ENCODE measurements around the gene LRP3. TPM values are rescaled to one million over a fixed set of nuclear protein-coding genes. Genes with fewer than 3 reads are reported as not detected.

Gene LRP3
- total and polyA plus RNA-seq, 2 experiments from 2014 or later: 3.5 to 62.7 TPM

DNA sequence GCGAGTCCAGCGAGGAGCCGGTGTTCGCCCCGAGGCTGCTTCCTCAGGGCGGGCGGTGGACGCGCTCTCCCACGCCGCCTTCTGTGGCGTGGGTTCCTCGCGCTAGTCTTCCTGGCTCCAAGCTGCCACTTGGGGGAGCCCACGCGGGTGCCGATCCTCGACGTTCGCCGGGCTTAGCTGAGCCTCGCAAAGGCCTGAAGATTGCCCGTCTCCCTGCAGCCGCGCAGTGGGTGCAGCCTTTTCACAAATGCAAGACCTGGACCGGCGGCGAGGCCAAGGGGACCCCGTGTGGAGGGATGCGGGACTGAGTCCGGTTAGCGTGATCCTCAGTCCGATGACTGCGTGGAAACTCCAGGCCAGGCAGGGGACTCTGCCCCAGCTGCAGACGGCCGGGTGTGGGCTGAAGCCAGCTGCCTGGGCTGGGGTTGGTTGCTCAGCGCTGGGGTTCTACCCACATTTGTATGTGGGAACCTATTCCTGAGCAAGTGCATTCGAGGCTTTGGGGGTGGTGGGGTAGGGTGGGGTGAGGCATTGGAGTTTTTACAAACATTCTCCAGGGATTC lies 16.6 kb upstream of the LRP3 start:
- Histone ChIP-seq H4K20me1 (replicated peaks; ENCODE audit: insufficient read depth) (peaks cover 4% of the 10 kb centered on the region; the same call in 1 of the 2 replicates), H3K4me2 (peak overlapping the region; percentile 95), H3K9me2 (ENCODE audit: insufficient read depth) (no peaks in the 10 kb centered on the region), H3K36me3 (ENCODE audit: insufficient read depth) (no peaks in the 10 kb centered on the region), H2AFZ (peak overlapping the region; percentile 93), H3K27ac (ENCODE audit: low read depth) (no peak overlapping the region), H3F3A (replicated peaks; ENCODE audit: low read depth) (peaks cover 5% of the 10 kb centered on the region; the same call in 1 of the 2 replicates), H3K4me1 (ENCODE audit: insufficient read depth) (peaks cover 5% of the 10 kb centered on the region), H3K79me2 (replicated peaks; ENCODE audit: insufficient read depth) (no peaks in the 10 kb centered on the region; the same call in 1 of the 2 replicates), H3K27me3 (ENCODE audit: insufficient read depth) (peaks cover 16% of the 10 kb centered on the region), H3K4me3 (peak overlapping the region; percentile 87)
- ATAC-seq (peak; percentile 16), DNase-seq (ENCODE audit: low spot score) (peak; percentile 61)
- H3K4me1 Mint-ChIP-seq: peaks cover 14% of the 10 kb centered on the region; the same call in 2 of the 3 replicates
- no peak overlapping the region for H3K27ac Mint-ChIP-seq
- no peak for TF ChIP-seq ZNF114 (CRISPR knock-in tag; IDR thresholded peaks at IDR 0.05)
- TF ChIP-seq STAT1 (IDR thresholded peaks at IDR 0.05; ENCODE audit: unreplicated experiment): no peak
- peak in 1 of 2 experiments; percentile 19; a peak in 1 of 4 replicates for TF ChIP-seq CTCF (conservative IDR thresholded peaks at IDR 0.05; ENCODE audit: low read depth in 2 of 2)
- no peak for TF ChIP-seq ZNF462 (CRISPR knock-in tag; IDR thresholded peaks at IDR 0.05)
- peaks cover 18% of the 10 kb centered on the region for H3K27me3 Mint-ChIP-seq (ENCODE audit: insufficient read depth, low read depth, poor library complexity)
- peaks cover 3% of the 10 kb centered on the region; the same call in 2 of the 3 replicates for H3K9me3 Mint-ChIP-seq
- H3K36me3 Mint-ChIP-seq (ENCODE audit: low read depth): peaks cover 3% of the 10 kb centered on the region; the same call in 1 of the 3 replicates
- H3K4me3 Mint-ChIP-seq: peak overlapping the region; percentile 86
